ENCODE results near the gene GLB1L. TPM values are rescaled to one million over a fixed set of nuclear protein-coding genes. Genes with fewer than 3 reads are reported as not detected.
A peak's percentile ranks its signal among the peaks of the same experiment; 100 is the strongest.

The GLB1L gene
- total RNA-seq, 4 donors from 2014 or later: 1.6 to 7.7 (median 3.9) TPM

DNA sequence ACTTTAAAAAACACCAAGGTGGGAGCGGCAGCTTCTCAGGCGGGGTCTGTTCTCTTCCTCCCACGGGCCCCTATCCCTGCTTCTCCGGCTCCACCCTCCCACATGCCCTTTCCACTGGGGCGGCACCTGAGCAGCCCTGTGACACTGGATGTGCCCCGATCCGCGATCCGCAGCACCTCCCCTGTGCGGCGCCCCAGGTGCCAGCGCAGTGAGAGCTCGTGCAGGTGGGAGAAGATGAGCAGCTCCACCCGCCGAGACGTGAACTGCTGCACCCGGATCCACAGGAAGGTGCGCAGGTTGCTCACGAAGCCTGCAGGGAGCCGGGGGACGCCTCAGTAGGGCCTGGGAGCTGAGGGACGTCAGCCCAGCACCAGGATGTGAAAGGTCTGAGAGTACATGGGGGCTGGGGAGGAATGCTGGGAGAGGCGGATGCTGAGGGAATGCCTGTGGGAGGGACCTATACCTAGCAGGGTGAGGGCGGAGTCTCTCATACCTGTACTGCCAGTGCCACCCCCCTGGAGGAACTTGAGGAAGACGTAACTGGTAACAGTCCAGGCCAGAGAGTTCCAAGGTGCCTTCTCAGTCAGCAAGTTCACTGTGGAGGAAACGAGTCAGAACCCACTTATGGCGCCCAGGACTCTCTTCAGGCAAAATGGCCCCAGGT lies 29.2 kb downstream of the GLB1L start:
- DNase-seq (ENCODE audit: low spot score in 2 of 2): no peak
- WGBS, 2 donors: 90% methylated on average over 27 of the region's 27 CpGs
- intact Hi-C loops (cut with DNase I; ENCODE audit: low total_unique reads): no loop called here

DNA sequence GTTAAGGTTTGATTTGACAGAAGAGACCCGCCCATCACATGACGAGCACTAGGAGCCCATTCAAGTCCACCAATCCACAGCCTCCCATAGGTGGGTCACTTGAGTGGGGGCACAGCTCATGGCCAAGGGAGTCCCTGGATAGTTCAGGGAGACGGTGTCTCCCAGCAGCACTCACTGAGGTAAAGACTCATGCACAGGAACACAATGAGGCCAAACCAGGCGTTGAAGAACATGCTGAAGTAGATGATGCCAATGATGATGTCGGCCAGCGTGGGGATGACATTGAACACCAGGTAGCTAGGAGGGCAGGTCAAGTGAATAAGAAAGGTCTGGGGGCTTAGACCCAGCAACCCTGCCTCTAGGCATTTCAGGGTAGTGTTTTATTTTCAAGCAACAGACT lies 30.5 kb downstream of the GLB1L start:
- no peak for DNase-seq (ENCODE audit: low spot score in 2 of 2)
- intact Hi-C loops (cut with DNase I; ENCODE audit: low total_unique reads): no loop called here
- WGBS, 2 donors: 90 to 92% methylated on average over 6 of the region's 6 CpGs
- no peak overlapping the region for H3K4me3 ChIP-seq (ENCODE audit: low read depth, poor library complexity, severe bottlenecking)
- no peak for TF ChIP-seq POLR2A (IDR thresholded peaks at IDR 0.05)
- TF ChIP-seq, protein P1, sequence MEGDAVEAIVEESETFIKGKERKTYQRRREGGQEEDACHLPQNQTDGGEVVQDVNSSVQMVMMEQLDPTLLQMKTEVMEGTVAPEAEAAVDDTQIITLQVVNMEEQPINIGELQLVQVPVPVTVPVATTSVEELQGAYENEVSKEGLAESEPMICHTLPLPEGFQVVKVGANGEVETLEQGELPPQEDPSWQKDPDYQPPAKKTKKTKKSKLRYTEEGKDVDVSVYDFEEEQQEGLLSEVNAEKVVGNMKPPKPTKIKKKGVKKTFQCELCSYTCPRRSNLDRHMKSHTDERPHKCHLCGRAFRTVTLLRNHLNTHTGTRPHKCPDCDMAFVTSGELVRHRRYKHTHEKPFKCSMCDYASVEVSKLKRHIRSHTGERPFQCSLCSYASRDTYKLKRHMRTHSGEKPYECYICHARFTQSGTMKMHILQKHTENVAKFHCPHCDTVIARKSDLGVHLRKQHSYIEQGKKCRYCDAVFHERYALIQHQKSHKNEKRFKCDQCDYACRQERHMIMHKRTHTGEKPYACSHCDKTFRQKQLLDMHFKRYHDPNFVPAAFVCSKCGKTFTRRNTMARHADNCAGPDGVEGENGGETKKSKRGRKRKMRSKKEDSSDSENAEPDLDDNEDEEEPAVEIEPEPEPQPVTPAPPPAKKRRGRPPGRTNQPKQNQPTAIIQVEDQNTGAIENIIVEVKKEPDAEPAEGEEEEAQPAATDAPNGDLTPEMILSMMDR (IDR thresholded peaks at IDR 0.05): no peak

More for the DNA sequence above, 29.2 kb downstream of the GLB1L start:
- no peak overlapping the region for H3K4me3 ChIP-seq (ENCODE audit: low read depth, poor library complexity, severe bottlenecking)
- TF ChIP-seq, protein P1 (IDR thresholded peaks at IDR 0.05): no peak
- TF ChIP-seq POLR2A (IDR thresholded peaks at IDR 0.05): no peak

DNA sequence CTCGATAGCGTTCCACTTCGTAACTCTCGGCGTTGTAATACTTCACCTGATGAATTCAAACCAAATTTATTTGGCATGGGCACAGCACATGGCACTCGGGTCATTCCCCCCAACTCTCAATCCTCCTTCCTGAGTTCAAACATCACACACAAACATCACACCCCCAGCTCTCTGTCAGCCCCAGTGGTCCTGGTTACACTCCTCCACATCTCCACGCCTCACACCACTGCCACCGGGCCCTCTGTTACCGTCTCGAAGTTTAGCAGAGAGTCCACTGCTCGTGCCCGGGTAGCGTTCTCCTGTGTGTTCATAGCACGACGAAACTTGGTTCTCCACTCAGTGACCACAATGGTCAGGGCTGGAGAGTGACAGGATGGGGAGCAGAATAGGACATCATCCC lies 31.1 kb downstream of the GLB1L start:
- intact Hi-C loops (cut with DNase I; ENCODE audit: low total_unique reads): no loop called here
- H3K4me3 ChIP-seq (ENCODE audit: low read depth, poor library complexity, severe bottlenecking): no peak overlapping the region
- TF ChIP-seq, protein P1 (IDR thresholded peaks at IDR 0.05): no peak
- no peak for TF ChIP-seq POLR2A (IDR thresholded peaks at IDR 0.05)
- WGBS, 2 donors: 92 to 97% methylated on average over 15 of the region's 15 CpGs
- no peak for DNase-seq (ENCODE audit: low spot score in 2 of 2)

DNA sequence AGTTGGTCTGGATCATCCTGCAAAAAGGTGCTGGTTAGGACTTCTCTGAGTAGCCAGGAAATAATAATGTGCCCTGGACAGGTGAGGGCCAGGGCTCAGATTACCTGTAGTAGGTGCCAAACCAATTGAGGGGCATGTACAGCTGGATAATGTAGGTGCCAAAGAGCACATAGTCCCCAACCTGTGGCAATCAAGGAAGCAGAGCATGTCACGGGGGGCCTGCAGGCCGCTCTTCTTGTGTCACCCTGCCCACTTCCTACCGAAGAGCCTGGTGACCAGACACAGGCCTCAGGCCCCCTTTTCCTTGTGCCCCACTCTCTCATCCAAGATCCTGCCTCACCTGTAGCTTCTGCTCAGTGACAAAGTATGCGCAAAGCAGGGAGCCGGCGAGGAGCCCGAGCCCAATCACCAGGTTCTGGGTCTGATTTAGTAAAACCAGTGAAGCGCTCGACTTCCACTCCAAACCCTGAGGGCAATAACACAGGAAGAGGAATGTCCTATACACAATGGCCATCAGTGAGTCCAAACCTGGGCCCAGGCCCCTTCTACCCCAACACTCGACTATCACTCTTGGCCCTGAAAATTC lies 31.7 kb downstream of the GLB1L start:
- no peak overlapping the region for H3K4me3 ChIP-seq (ENCODE audit: low read depth, poor library complexity, severe bottlenecking)
- TF ChIP-seq POLR2A (IDR thresholded peaks at IDR 0.05): no peak
- TF ChIP-seq, protein P1 (IDR thresholded peaks at IDR 0.05): no peak
- intact Hi-C loops (cut with DNase I; ENCODE audit: low total_unique reads): no loop called here
- DNase-seq (ENCODE audit: low spot score in 2 of 2): peak in 1 of 2 donors; percentile 58
- WGBS, 2 donors: 94% methylated on average over 10 of the region's 10 CpGs

GRCh38 chr2:219213026-219213415 lies 32.2 kb downstream of the GLB1L start:
- peak in 1 of 2 donors; percentile 34 for DNase-seq (ENCODE audit: low spot score in 2 of 2)
- H3K4me3 ChIP-seq (ENCODE audit: low read depth, poor library complexity, severe bottlenecking): no peak overlapping the region
- TF ChIP-seq, protein P1 (IDR thresholded peaks at IDR 0.05): no peak
- TF ChIP-seq POLR2A (IDR thresholded peaks at IDR 0.05): no peak
- intact Hi-C loops (cut with DNase I; ENCODE audit: low total_unique reads): no loop called here
- 87 to 90% methylated on average over 8 of the region's 8 CpGs for WGBS, 2 donors

Data from lower leg skin (tissue), 4 donors.